OCI-LY7 (cell line): ENCODE data around the gene FAAP20. TPM values are rescaled to one million over a fixed set of nuclear protein-coding genes. Genes with fewer than 3 reads are reported as not detected.

Experiments
- BruUV-seq: library from RNA; stranded (reverse); fragments of 400-500 nt; replicated peaks from 2 replicates; lab custom pipeline; 2021; lab: Mats Ljungman, UMichigan
- CTCF ChIA-PET: fragments of 300-600 bp; sonication (Branson Sonifier 250); formaldehyde crosslinking; loops from one replicate; lab custom pipeline; 2022; ENCODE audit warnings: antibody characterized with exemption; ENCODE audit not compliant: unreplicated experiment; lab: Charles Lee
- POLR2A ChIA-PET: fragments of 300-600 bp; sonication (Branson Sonifier 250); formaldehyde crosslinking; loops from one replicate; lab custom pipeline; 2022; ENCODE audit warnings: antibody characterized with exemption; lab: Charles Lee
- DNase-seq: peaks from one replicate; pipeline ENCODE4 v3.0.0-alpha.2; 2015; ENCODE audit warnings: low spot score
- H2AFZ ChIP-seq: fragments of 200-600 bp; sonication (generic), shearing (Covaris generic); 2 replicates; pipeline ENCODE4 v1.6.1; 2014; ENCODE audit warnings: mild to moderate bottlenecking, antibody characterized with exemption, low read length, moderate library complexity
- H3K27ac ChIP-seq: fragments of 200-600 bp; sonication (generic); 2 replicates; pipeline ENCODE4 v1.5.1; 2014; ENCODE audit warnings: mixed run types, low read depth, mild to moderate bottlenecking, moderate library complexity, low read length, inconsistent platforms; ENCODE audit not compliant: poor library complexity, severe bottlenecking
- H3K36me3 ChIP-seq: fragments of 200-600 bp; sonication (generic); 2 replicates; pipeline ENCODE4 v1.6.1; 2014; ENCODE audit warnings: mild to moderate bottlenecking, antibody characterized with exemption, low read length, moderate library complexity, mixed read lengths; ENCODE audit not compliant: insufficient read depth
- H3K4me1 ChIP-seq: fragments of 200-600 bp; sonication (generic); 2 replicates; pipeline ENCODE4 v1.5.1; 2014; ENCODE audit warnings: mild to moderate bottlenecking, low read length; ENCODE audit not compliant: insufficient read depth, poor library complexity, severe bottlenecking
- H3K4me2 ChIP-seq: fragments of 200-600 bp; sonication (generic); 2 replicates; pipeline ENCODE4 v1.6.1; 2014; ENCODE audit warnings: mild to moderate bottlenecking, low read length
- H3K4me3 ChIP-seq: fragments of 200-600 bp; sonication (generic); 2 replicates; pipeline ENCODE4 v1.5.1; 2014; ENCODE audit warnings: mild to moderate bottlenecking, low read depth, low read length; ENCODE audit not compliant: poor library complexity, severe bottlenecking
- H3K79me2 ChIP-seq: fragments of 200-600 bp; sonication (generic); 2 replicates; pipeline ENCODE4 v1.6.1; 2016; ENCODE audit warnings: low read depth, mild to moderate bottlenecking, low read length, moderate library complexity, mixed read lengths; ENCODE audit not compliant: insufficient read depth
- H3K9me2 ChIP-seq: fragments of 200-600 bp; sonication (generic); 2 replicates; pipeline ENCODE4 v1.6.1; 2016; ENCODE audit warnings: mild to moderate bottlenecking, low read length, mixed read lengths; ENCODE audit not compliant: insufficient read depth
- H3K9me3 ChIP-seq: fragments of 200-600 bp; sonication (generic); 2 replicates; pipeline ENCODE4 v1.6.1; 2014; ENCODE audit warnings: mild to moderate bottlenecking, mixed run types, low read length, mixed read lengths
- H4K20me1 ChIP-seq: fragments of 200-600 bp; sonication (generic); 2 replicates; pipeline ENCODE4 v1.6.1; 2014; ENCODE audit warnings: mild to moderate bottlenecking, antibody characterized with exemption, low read length, moderate library complexity, mixed read lengths; ENCODE audit not compliant: insufficient read depth
- EZH2phosphoT487 ChIP-seq: fragments of 200-600 bp; sonication (generic); IDR thresholded peaks from 2 replicates; pipeline ENCODE4 v1.6.1; 2018; ENCODE audit warnings: low read depth, borderline replicate concordance, mild to moderate bottlenecking, mixed run types, antibody characterized with exemption, low read length, moderate library complexity, mixed read lengths
- intact Hi-C: fragments of 100-400 bp; cut with micrococcal nuclease; formaldehyde crosslinking; loops from one replicate; pipeline ENCODE4 v1.10.0; 2022; ENCODE audit not compliant: unreplicated experiment
- total RNA-seq, 2 experiments: library from RNA; depleted of rRNA in 1 of 2; stranded (reverse); fragments of >200 nt in 1 of 2; shearing (Covaris generic) in 1 of 2; gene quantifications; 2 replicates each; pipeline ENCODE4 v1.2.3, GENCODE V29; 2014 to 2022
- TF ChIP-seq, protein P1 (sequence below): fragments of 200-600 bp; sonication (generic); conservative IDR thresholded peaks from 2 replicates; pipeline ENCODE4 v1.5.1; 2014; ENCODE audit warnings: mild to moderate bottlenecking, antibody characterized with exemption, low read length, moderate library complexity, mixed read lengths

The FAAP20 gene
- total RNA-seq, 2 experiments from 2014 or later = 47.4 to 55.7 TPM

DNA sequence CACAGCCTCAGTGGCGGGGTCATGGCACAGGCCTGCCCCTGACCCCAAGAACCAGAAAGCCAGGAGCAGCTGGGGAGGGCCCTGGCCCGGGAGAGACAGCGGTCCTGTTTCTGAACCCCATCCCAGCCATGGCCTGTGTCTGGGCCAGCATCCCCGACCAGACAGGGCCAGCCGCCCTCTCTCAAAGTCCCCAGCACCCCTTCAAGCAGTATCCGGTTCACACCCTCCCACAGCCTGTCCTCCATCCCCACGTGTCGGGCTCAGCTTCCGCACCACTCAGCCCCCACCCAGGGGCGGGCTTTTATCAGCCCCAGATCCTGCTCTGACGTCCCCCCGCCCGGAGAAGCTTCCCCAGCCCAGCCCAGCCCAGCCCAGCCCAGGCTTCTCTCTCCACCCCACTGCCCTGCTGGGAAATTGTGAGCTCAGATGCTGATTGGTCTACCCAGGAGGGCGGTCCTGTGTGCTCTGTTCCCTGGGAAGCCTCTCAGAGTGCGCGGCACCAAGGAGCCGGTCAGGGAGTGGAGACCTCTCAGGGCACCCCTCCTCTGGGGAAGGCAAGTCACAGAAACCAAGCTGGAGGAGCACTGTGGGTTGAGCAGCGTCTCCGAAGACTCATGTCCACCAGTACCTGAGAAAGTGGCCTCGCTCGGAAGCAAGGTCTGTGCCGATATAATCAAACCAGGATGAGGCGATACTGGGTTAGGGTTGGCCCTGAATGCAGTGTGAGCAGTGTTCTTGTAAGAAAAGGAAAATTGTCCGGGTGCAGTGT is 4.7 kb upstream of the FAAP20 start:
- intact Hi-C loops = loop anchor here (5.0 kb wide), 1 partner anchor 103 kb away; no protein-coding TSS in a partner anchor
- no TSS peak for BruUV-seq
- Histone ChIP-seq H4K20me1 (no peaks in the 10 kb centered on the region), H3K27ac (no peak overlapping the region), H3K79me2 (no peaks in the 10 kb centered on the region), H3K9me3 (no peaks in the 10 kb centered on the region), H3K4me3 (no peak overlapping the region), H2AFZ (no peak overlapping the region), H3K9me2 (no peaks in the 10 kb centered on the region), H3K4me2 (no peak overlapping the region), H3K36me3 (no peaks in the 10 kb centered on the region), H3K4me1 (peaks cover 8% of the 10 kb centered on the region)
- no peak for DNase-seq
- POLR2A ChIA-PET = interaction anchor here (0.7 kb wide), 1 partner anchor 131 kb away, joined by 6 read pairs; no protein-coding TSS in a partner anchor
- TF ChIP-seq EZH2phosphoT487 = no peak
- TF ChIP-seq, protein P1, sequence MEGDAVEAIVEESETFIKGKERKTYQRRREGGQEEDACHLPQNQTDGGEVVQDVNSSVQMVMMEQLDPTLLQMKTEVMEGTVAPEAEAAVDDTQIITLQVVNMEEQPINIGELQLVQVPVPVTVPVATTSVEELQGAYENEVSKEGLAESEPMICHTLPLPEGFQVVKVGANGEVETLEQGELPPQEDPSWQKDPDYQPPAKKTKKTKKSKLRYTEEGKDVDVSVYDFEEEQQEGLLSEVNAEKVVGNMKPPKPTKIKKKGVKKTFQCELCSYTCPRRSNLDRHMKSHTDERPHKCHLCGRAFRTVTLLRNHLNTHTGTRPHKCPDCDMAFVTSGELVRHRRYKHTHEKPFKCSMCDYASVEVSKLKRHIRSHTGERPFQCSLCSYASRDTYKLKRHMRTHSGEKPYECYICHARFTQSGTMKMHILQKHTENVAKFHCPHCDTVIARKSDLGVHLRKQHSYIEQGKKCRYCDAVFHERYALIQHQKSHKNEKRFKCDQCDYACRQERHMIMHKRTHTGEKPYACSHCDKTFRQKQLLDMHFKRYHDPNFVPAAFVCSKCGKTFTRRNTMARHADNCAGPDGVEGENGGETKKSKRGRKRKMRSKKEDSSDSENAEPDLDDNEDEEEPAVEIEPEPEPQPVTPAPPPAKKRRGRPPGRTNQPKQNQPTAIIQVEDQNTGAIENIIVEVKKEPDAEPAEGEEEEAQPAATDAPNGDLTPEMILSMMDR = no peak
- CTCF ChIA-PET = no interaction called here

DNA sequence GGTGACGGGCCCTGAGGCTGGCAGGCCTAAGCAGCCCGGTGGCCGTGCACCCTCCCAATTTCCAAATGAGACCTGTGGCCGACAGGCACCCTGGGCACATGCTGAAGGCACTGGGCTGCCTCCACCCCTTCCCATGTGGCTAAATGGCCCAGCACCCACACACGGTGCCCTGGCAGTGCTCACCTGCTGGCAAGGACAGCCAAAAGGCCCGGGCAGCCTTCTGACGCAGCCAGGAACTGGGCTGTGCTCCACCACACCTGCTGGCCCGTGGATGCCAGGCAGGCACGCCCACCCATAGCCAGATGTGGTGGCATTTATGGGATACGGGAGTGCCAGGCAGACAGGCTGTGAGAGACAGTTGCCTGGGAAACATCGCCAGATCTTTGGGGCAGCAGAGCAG is 4.0 kb upstream of the FAAP20 start:
- DNase-seq = no peak
- POLR2A ChIA-PET = no interaction called here
- Histone ChIP-seq H3K27ac (no peak overlapping the region), H3K9me2 (no peaks in the 10 kb centered on the region), H3K4me3 (no peak overlapping the region), H3K79me2 (no peaks in the 10 kb centered on the region), H3K9me3 (no peaks in the 10 kb centered on the region), H4K20me1 (no peaks in the 10 kb centered on the region), H3K4me1 (peaks cover 10% of the 10 kb centered on the region), H2AFZ (no peak overlapping the region), H3K4me2 (no peak overlapping the region), H3K36me3 (no peaks in the 10 kb centered on the region)
- TF ChIP-seq EZH2phosphoT487 = no peak
- TF ChIP-seq, protein P1 = no peak
- CTCF ChIA-PET = no interaction called here
- intact Hi-C loops = loop anchor here (5.0 kb wide), 1 partner anchor 104 kb away; no protein-coding TSS in a partner anchor
- BruUV-seq = no TSS peak

DNA sequence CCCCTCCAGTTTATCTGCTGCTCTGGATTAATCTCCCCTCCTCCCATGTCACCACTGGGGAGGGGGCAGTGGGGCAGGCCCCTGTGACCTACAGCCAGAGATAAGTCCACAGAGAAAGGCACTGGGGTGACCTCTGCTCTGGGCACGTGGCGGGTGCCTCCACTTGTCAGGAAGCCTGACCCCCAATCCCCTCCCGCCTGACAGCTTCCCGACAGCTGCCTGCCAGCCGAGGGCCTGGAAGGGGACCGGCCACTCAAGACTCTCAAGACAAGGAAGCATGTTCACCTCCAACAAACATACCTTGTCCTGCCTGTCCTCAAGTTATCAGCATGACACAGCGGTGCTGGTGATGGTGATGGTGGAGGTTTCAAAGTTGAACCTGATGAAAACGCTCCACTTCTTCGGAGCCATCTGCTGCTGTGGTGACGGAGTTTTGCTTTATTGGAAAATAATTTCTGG is 3.2 kb upstream of the FAAP20 start:
- POLR2A ChIA-PET = no interaction called here
- Histone ChIP-seq H4K20me1 (no peaks in the 10 kb centered on the region), H3K9me2 (no peaks in the 10 kb centered on the region), H3K4me2 (no peak overlapping the region), H2AFZ (no peak overlapping the region), H3K79me2 (no peaks in the 10 kb centered on the region), H3K4me3 (no peak overlapping the region), H3K36me3 (no peaks in the 10 kb centered on the region), H3K9me3 (no peaks in the 10 kb centered on the region), H3K4me1 (peaks cover 12% of the 10 kb centered on the region), H3K27ac (no peak overlapping the region)
- TF ChIP-seq, protein P1 = no peak
- TF ChIP-seq EZH2phosphoT487 = no peak
- no TSS peak for BruUV-seq
- CTCF ChIA-PET = no interaction called here
- no peak for DNase-seq
- intact Hi-C loops = loop anchor here (5.0 kb wide), 1 partner anchor 105 kb away; no protein-coding TSS in a partner anchor
